Parathyroid adenoma (tissue), 2 donors: Measurements from ENCODE around the gene SLC7A14.

Experiments used
- H2AFZ ChIP-seq: fragments of 300-600 bp; sonication (generic); one replicate; pipeline ENCODE4 v1.7.0; 2017; ENCODE audit warnings: antibody characterized with exemption, mild to moderate bottlenecking
- H3K27ac ChIP-seq: fragments of 300-600 bp; sonication (generic); one replicate; pipeline ENCODE4 v1.7.0; 2017
- H3K27me3 ChIP-seq: fragments of 300-600 bp; sonication (generic); one replicate; pipeline ENCODE4 v1.7.0; 2017; ENCODE audit warnings: low read length; ENCODE audit not compliant: control insufficient read depth, insufficient read depth
- H3K36me3 ChIP-seq: fragments of 300-600 bp; sonication (generic); one replicate; pipeline ENCODE4 v1.7.0; 2017; ENCODE audit warnings: low read length; ENCODE audit not compliant: control insufficient read depth, insufficient read depth
- H3K4me1 ChIP-seq: fragments of 300-600 bp; sonication (generic); one replicate; pipeline ENCODE4 v1.7.0; 2017; ENCODE audit warnings: control low read depth
- H3K4me2 ChIP-seq: fragments of 300-600 bp; sonication (generic); one replicate; pipeline ENCODE4 v1.7.0; 2017; ENCODE audit warnings: low read length
- H3K4me3 ChIP-seq: fragments of 300-600 bp; sonication (generic); one replicate; pipeline ENCODE4 v1.7.0; 2017; ENCODE audit warnings: low read depth, low read length
- H3K79me2 ChIP-seq: fragments of 300-600 bp; sonication (generic); one replicate; pipeline ENCODE4 v1.7.0; 2017; ENCODE audit warnings: control low read depth
- H3K9ac ChIP-seq: fragments of 300-600 bp; sonication (generic); one replicate; pipeline ENCODE4 v1.7.0; 2017; ENCODE audit warnings: mild to moderate bottlenecking
- H3K9me3 ChIP-seq: fragments of 300-600 bp; sonication (generic); one replicate; pipeline ENCODE4 v1.7.0; 2017; ENCODE audit warnings: low read length; ENCODE audit not compliant: control insufficient read depth
- TF ChIP-seq, protein P1 (sequence below): fragments of 300-600 bp; sonication (generic); IDR thresholded peaks from one replicate; pipeline ENCODE4 v1.7.0; 2017; ENCODE audit warnings: antibody characterized with exemption, mild to moderate bottlenecking
- donor health status: primary hyperparathyroidism.

SLC7A14 gene

DNA sequence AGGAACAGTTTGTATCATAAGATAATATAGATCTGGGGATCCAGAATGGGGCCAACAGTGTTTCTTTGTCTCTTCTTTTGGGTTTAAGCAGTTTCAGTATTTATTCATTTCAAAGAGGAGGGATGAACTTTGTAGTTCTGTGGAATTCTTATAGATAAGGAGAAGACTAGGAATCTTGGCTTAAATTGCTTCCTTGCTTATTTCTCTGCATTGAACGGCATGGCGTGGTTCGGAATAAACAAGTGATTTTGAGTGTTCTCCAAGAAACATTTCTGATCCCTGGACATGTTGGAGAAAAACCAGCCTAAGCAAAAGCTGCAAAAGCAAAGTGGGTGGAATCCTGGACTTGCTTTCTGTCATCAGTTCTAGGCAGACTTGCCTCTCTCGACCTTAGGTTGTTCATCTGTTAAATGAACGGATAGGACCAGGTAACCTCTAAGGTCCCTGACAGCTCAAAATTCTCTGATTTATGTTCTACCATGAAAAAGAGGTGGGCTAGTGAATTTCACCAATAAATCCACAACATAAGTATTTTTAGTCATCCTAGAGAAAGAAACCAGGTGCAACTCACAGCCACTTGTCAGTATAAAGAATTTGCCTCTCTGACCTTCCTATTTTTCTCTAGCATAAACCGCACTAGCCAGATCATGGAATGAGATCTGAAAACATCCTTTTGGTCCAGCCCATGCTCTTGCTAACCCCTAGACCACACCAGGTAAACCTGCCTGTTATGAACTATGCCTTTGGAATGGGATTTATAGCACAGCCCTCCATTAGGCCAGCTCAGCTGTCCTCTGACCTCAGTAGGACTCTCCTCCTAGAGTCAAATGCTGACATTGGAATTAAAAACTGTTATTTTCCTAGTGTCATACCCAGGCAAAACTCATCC lies 88.4 kb downstream of the SLC7A14 start:
- no peak overlapping the region for H3K27ac ChIP-seq
- no peak overlapping the region for H2AFZ ChIP-seq
- no peaks in the 10 kb centered on the region for H3K4me1 ChIP-seq
- H3K36me3 ChIP-seq = no peaks in the 10 kb centered on the region
- H3K9me3 ChIP-seq = no peaks in the 10 kb centered on the region
- no peak overlapping the region for H3K9ac ChIP-seq
- H3K4me2 ChIP-seq = no peak overlapping the region
- H3K4me3 ChIP-seq = no peak overlapping the region
- H3K79me2 ChIP-seq = no peaks in the 10 kb centered on the region
- TF ChIP-seq, protein P1, sequence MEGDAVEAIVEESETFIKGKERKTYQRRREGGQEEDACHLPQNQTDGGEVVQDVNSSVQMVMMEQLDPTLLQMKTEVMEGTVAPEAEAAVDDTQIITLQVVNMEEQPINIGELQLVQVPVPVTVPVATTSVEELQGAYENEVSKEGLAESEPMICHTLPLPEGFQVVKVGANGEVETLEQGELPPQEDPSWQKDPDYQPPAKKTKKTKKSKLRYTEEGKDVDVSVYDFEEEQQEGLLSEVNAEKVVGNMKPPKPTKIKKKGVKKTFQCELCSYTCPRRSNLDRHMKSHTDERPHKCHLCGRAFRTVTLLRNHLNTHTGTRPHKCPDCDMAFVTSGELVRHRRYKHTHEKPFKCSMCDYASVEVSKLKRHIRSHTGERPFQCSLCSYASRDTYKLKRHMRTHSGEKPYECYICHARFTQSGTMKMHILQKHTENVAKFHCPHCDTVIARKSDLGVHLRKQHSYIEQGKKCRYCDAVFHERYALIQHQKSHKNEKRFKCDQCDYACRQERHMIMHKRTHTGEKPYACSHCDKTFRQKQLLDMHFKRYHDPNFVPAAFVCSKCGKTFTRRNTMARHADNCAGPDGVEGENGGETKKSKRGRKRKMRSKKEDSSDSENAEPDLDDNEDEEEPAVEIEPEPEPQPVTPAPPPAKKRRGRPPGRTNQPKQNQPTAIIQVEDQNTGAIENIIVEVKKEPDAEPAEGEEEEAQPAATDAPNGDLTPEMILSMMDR = no peak
- H3K27me3 ChIP-seq = no peaks in the 10 kb centered on the region

DNA sequence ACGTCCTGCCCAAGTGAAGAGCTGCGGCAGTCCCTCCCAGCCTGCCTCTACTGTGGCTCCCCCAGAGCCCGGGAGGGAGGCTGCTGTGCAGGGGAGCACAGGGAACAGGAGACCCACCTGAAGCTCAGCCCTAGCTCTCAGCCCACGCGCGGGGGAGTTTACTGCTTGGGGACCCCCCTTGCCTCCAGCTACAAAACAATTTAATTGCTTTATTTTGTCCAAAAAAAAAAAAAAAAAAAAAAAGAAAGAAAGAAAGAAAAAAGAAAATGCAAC lies 89.1 kb downstream of the SLC7A14 start:
- no peaks in the 10 kb centered on the region for H3K9me3 ChIP-seq
- no peak overlapping the region for H3K27ac ChIP-seq
- no peak overlapping the region for H3K4me2 ChIP-seq
- no peak overlapping the region for H3K4me3 ChIP-seq
- no peaks in the 10 kb centered on the region for H3K79me2 ChIP-seq
- no peaks in the 10 kb centered on the region for H3K36me3 ChIP-seq
- H2AFZ ChIP-seq = no peak overlapping the region
- H3K27me3 ChIP-seq = no peaks in the 10 kb centered on the region
- H3K9ac ChIP-seq = no peak overlapping the region
- no peaks in the 10 kb centered on the region for H3K4me1 ChIP-seq
- TF ChIP-seq, protein P1 = no peak

DNA sequence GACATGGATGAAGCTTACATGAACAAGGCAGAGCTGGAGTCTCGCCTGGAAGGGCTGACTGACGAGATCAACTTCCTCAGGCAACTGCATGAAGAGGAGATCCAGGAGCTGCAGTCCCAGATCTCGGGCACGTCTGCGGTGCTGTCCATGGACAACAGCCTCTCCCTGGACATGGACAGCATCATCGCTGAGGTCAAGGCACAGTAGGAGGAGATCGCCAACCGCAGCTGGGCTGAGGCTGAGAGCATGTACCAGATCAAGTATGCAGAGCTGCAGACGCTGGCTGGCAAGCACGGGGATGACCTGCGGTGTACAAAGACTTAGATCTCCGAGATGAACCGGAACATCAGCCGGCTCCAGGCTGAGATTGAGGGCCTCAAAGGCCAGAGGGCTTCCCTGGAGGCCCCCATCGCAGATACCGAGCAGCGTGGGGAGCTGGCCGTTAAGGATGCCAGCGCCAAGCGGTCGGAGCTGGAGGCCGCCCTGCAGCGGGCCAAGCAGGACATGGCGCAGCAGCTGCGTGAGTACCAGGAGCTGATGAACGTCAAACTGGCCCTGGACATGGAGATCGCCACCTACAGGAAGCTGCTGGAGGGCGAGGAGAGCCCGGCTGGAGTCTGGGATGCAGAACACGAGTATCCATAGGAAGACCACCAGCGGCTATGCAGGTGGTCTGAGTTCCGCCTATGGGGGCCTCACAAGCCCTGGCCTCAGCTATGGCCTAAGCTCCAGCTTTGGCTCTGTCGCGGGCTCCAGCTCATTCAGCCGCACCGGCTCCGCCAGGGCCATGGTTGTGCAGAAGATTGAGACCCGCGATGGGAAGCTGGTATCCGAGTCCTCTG lies 89.6 kb downstream of the SLC7A14 start:
- no peaks in the 10 kb centered on the region for H3K79me2 ChIP-seq
- TF ChIP-seq, protein P1 = no peak
- no peaks in the 10 kb centered on the region for H3K27me3 ChIP-seq
- H3K4me1 ChIP-seq = no peaks in the 10 kb centered on the region
- no peak overlapping the region for H2AFZ ChIP-seq
- no peak overlapping the region for H3K4me3 ChIP-seq
- no peaks in the 10 kb centered on the region for H3K9me3 ChIP-seq
- H3K9ac ChIP-seq = no peak overlapping the region
- H3K27ac ChIP-seq = no peak overlapping the region
- H3K4me2 ChIP-seq = no peak overlapping the region
- no peaks in the 10 kb centered on the region for H3K36me3 ChIP-seq

DNA sequence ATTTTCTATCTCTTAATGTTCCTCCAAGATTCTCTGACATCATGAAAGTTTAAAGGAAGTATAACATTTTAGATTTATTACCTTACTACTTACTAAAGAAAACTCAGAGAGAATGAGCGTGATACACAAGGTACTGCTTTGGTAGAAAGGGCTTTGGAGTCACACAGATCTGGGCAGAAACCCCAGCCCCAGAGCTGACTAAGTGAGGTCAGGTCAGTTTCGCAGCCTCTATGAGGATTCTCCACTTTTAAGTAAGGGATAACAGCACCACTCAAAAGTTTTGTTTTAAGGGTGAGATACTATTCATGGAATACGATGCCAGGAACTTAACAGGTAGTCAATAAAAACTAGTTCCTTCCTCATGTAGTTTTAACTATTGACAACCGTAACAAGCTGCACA lies 91.1 kb downstream of the SLC7A14 start:
- Histone ChIP-seq H3K27me3 (no peaks in the 10 kb centered on the region), H3K27ac (no peak overlapping the region), H3K4me1 (no peaks in the 10 kb centered on the region), H3K4me3 (no peak overlapping the region), H2AFZ (no peak overlapping the region), H3K79me2 (no peaks in the 10 kb centered on the region), H3K9ac (no peak overlapping the region), H3K36me3 (no peaks in the 10 kb centered on the region), H3K9me3 (no peaks in the 10 kb centered on the region), H3K4me2 (no peak overlapping the region)
- TF ChIP-seq, protein P1 = no peak
